ENCODE data around the gene GUCA1C. TPM values are rescaled to one million over a fixed set of nuclear protein-coding genes. Genes with fewer than 3 reads are reported as not detected.

GUCA1C gene
- total and polyA plus RNA-seq, 2 donors (not counting 3 experiments of a cell fraction or from before 2014, with no cell fraction given): not detected

DNA sequence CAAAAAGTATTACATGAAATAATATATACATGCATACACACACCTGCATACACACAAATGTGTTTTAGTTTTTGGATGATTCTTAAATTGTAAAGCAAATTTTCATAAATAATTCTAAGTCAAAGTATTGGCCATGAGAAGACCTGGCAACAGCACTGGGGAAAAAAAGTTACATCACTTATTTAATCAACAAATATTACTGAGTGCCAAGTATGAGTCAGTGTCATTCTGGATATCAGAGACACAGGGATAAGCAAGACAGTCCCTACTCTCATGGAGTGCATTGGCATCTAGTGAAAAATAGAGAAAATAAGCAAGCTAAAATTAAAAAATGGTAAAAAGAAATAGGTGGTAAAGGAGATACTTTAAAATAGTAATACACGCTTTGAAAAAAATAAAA lies 29.4 kb upstream of the GUCA1C start:
- Histone ChIP-seq H3K4me3 (replicated peaks in 1 of 3; ENCODE audit: insufficient read depth in 1 of 3, low read depth in 1 of 3, low read length in 3 of 3) (no peak overlapping the region), H3K9me3 (replicated peaks; ENCODE audit: control insufficient read depth, insufficient read depth, low read length) (no peaks in the 10 kb centered on the region), H3K9ac (replicated peaks; ENCODE audit: extremely low read depth, insufficient read depth, low read length) (no peak overlapping the region), H3K9me1 (replicated peaks; ENCODE audit: control insufficient read depth, extremely low read depth, insufficient read depth, low read length) (no peaks in the 10 kb centered on the region), H3K36me3 (ENCODE audit: control insufficient read depth in 2 of 2, extremely low read depth in 1 of 2, insufficient read depth in 2 of 2, low read length in 2 of 2) (no peaks in the 10 kb centered on the region), H3K4me2 (ENCODE audit: insufficient read depth, low read length) (no peak overlapping the region), H3K4me1 (ENCODE audit: control insufficient read depth, extremely low read depth, insufficient read depth, low read length) (no peaks in the 10 kb centered on the region), H3K79me2 (ENCODE audit: control insufficient read depth, insufficient read depth, low read length) (no peaks in the 10 kb centered on the region), H3K27me3 (ENCODE audit: control insufficient read depth in 2 of 2, insufficient read depth in 2 of 2, low read length in 2 of 2) (no peaks in the 10 kb centered on the region), H3K27ac (ENCODE audit: insufficient read depth, low read depth, low read length) (no peak overlapping the region), H4K20me1 (replicated peaks; ENCODE audit: control insufficient read depth, extremely low read depth, insufficient read depth, low read length) (no peaks in the 10 kb centered on the region), H2AFZ (ENCODE audit: low read depth, low read length) (no peak overlapping the region)
- DNase-seq (ENCODE audit: low read depth, low spot score) (no peak), FAIRE-seq (no peak)
- intact Hi-C loops (cut with micrococcal nuclease): no loop called here
- BruUV-seq (replicated peaks): no TSS peak
- POLR2A ChIA-PET: no interaction called here
- TF ChIP-seq, protein P1, sequence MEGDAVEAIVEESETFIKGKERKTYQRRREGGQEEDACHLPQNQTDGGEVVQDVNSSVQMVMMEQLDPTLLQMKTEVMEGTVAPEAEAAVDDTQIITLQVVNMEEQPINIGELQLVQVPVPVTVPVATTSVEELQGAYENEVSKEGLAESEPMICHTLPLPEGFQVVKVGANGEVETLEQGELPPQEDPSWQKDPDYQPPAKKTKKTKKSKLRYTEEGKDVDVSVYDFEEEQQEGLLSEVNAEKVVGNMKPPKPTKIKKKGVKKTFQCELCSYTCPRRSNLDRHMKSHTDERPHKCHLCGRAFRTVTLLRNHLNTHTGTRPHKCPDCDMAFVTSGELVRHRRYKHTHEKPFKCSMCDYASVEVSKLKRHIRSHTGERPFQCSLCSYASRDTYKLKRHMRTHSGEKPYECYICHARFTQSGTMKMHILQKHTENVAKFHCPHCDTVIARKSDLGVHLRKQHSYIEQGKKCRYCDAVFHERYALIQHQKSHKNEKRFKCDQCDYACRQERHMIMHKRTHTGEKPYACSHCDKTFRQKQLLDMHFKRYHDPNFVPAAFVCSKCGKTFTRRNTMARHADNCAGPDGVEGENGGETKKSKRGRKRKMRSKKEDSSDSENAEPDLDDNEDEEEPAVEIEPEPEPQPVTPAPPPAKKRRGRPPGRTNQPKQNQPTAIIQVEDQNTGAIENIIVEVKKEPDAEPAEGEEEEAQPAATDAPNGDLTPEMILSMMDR (IDR thresholded peaks at IDR 0.05; ENCODE audit: extremely low read depth in 1 of 2, insufficient read depth in 1 of 2, low read depth in 1 of 2, low read length in 2 of 2): no peak
- no peak for TF ChIP-seq POLR2A (IDR thresholded peaks at IDR 0.05; ENCODE audit: low read depth, low read length)
- TF ChIP-seq FOS (IDR thresholded peaks at IDR 0.05; ENCODE audit: borderline replicate concordance, insufficient read depth, low read length): no peak
- TF ChIP-seq GATA2 (IDR thresholded peaks at IDR 0.05; ENCODE audit: insufficient read depth, insufficient read length, low read depth, low read length): no peak
- no peak for TF ChIP-seq MYC (IDR thresholded peaks at IDR 0.05; ENCODE audit: low read depth, low read length)
- TF ChIP-seq POLR2AphosphoS5 (IDR thresholded peaks at IDR 0.05; ENCODE audit: insufficient read depth, low read depth, low read length): no peak
- TF ChIP-seq, protein P2, sequence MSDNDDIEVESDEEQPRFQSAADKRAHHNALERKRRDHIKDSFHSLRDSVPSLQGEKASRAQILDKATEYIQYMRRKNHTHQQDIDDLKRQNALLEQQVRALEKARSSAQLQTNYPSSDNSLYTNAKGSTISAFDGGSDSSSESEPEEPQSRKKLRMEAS (IDR thresholded peaks at IDR 0.05; ENCODE audit: insufficient read depth, insufficient read length): no peak
- no peak for TF ChIP-seq EZH2 (IDR thresholded peaks at IDR 0.05; ENCODE audit: borderline replicate concordance, low read depth, low read length, severe bottlenecking)
- no peak for TF ChIP-seq JUN (IDR thresholded peaks at IDR 0.05; ENCODE audit: borderline replicate concordance, insufficient read depth, insufficient read length, low read depth)
- CTCF ChIA-PET: no interaction called here
- dilution Hi-C loops (cut with MboI; ENCODE audit: extremely low pct_ligation_motif_present, low sequenced_read_pairs): no loop called here
